Right lobe of liver (tissue), 4 donors: ENCODE measurements around the gene IPMK.
A peak's percentile ranks its signal among the peaks of the same experiment; 100 is the strongest.

Experiments used
- CTCF ChIP-seq, 4 donors: fragments of 200-600 bp in 3 of 4; fragments of 450-650 bp in 1 of 4; IDR thresholded peaks; one replicate each; pipeline versions ENCODE4 v1.5.1 to v1.8.0; 2016 to 2022; ENCODE audit warnings: antibody characterized with exemption in 4 of 4, mild to moderate bottlenecking in 2 of 4
- POLR2A ChIP-seq: fragments of 450-650 bp; IDR thresholded peaks from one replicate; pipeline ENCODE4 v1.6.1; 2017; ENCODE audit warnings: antibody characterized with exemption, mild to moderate bottlenecking
- donor health status: DM: no; HTN: no; CAD: no.
- donor health status: DM: no; HTN: no; CAD: no.
- donor health status: DM: no; HTN: yes; CAD: no.

- TF ChIP-seq CTCF (IDR thresholded peaks at IDR 0.05), result no peak
- TF ChIP-seq POLR2A, result peak; percentile 88
Observed at GRCh38 chr10:58267713-58268453, at the start of gene IPMK.
